ENCODE data around the gene TROAP. TPM values are rescaled to one million over a fixed set of nuclear protein-coding genes. Genes with fewer than 3 reads are reported as not detected.

Gene TROAP
- total and polyA plus RNA-seq, 9 of the 15 experiments (the other 6 are each of a cell fraction or from before 2014, with no cell fraction given): 46.4 to 171 (median 59.8) TPM

DNA sequence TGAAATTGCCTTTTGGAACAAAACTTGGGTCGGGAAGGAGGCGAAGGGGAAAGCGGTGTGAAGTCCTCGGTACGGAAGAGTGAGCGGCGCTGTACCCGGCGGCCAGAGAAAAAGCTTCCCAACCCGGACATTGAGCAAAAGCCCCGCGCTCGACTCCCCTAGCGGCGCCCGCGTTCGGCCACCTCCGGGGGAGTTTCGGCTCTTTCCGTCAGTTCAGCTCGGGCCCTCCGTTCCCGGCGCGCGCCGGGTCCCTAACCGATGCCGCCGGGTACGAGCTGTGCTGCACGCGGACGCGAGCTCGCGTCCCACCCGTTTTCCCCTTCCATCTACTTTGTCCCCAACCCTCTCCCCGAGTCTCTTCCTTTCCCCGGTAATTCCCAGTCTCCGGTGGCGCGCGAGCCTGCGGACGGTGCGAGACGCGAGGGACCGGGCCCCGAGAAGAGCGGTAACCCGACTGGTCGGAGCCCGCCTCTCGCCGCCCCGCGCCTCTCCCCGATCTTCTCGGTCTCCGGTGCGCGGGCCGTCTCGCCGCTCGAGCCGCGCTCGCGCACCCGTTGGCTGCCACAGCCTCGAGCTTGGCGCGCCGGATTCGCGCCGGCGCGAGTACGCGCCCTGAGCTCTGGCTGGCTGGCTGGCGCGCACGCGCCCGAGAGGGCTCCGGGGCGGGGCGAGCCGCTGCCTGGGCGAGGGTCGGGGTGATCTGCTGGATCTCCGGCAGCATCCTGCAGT lies 43.8 kb downstream of the TROAP start (continued):
- TF ChIP-seq ZNF316 (IDR thresholded peaks at IDR 0.05) (0 out of 2 replicates have a peak, but pooled peaks have one; percentile 33), ZBTB7A (IDR thresholded peaks at IDR 0.05; ENCODE audit: borderline replicate concordance, control insufficient read depth, low read depth, low read length) (peak; percentile 89; the same call in 1 of the 2 replicates), KDM2B (CRISPR knock-in tag; IDR thresholded peaks at IDR 0.05) (0 out of 2 replicates have a peak, but pooled peaks have one; percentile 9), PHTF2 (CRISPR knock-in tag; IDR thresholded peaks at IDR 0.05) (no peak), ARID3B (CRISPR knock-in tag; IDR thresholded peaks at IDR 0.05; ENCODE audit: borderline replicate concordance) (no peak), ZNF76 (CRISPR knock-in tag; IDR thresholded peaks at IDR 0.05; ENCODE audit: borderline replicate concordance) (peak; percentile 50; the same call in 1 of the 2 replicates), RB1 (IDR thresholded peaks at IDR 0.05; ENCODE audit: low read depth) (peak; percentile 93), SLC30A9 (CRISPR knock-in tag; IDR thresholded peaks at IDR 0.05) (no peak), HDAC8 (tag; IDR thresholded peaks at IDR 0.05) (0 out of 2 replicates have a peak, but pooled peaks have one; percentile 60), ZFP30 (CRISPR knock-in tag; IDR thresholded peaks at IDR 0.05; ENCODE audit: borderline replicate concordance) (no peak), CHCHD3 (CRISPR knock-in tag; IDR thresholded peaks at IDR 0.05) (no peak), ZBTB8A (IDR thresholded peaks at IDR 0.05; ENCODE audit: partially characterized antibody) (no peak), NR1H2 (CRISPR knock-in tag; IDR thresholded peaks at IDR 0.05) (peak; percentile 97), NR4A1 (CRISPR knock-in tag; IDR thresholded peaks at IDR 0.05) (no peak), NR4A1 (tag; IDR thresholded peaks at IDR 0.05) (0 out of 2 replicates have a peak, but pooled peaks have one; percentile 56), CXXC5 (CRISPR knock-in tag; IDR thresholded peaks at IDR 0.05) (peak; percentile 87), SMARCE1 (IDR thresholded peaks at IDR 0.05) (0 out of 2 replicates have a peak, but pooled peaks have one; percentile 8), LARP7 (IDR thresholded peaks at IDR 0.05) (peak; percentile 52; the same call in 1 of the 2 replicates), TAF1 (IDR thresholded peaks at IDR 0.05; ENCODE audit: control insufficient read depth, extremely low read depth, insufficient read depth, low read length, severe bottlenecking) (peak; percentile 77), ZFP1 (CRISPR knock-in tag; IDR thresholded peaks at IDR 0.05) (no peak)
- TF ChIP-seq, protein P1, sequence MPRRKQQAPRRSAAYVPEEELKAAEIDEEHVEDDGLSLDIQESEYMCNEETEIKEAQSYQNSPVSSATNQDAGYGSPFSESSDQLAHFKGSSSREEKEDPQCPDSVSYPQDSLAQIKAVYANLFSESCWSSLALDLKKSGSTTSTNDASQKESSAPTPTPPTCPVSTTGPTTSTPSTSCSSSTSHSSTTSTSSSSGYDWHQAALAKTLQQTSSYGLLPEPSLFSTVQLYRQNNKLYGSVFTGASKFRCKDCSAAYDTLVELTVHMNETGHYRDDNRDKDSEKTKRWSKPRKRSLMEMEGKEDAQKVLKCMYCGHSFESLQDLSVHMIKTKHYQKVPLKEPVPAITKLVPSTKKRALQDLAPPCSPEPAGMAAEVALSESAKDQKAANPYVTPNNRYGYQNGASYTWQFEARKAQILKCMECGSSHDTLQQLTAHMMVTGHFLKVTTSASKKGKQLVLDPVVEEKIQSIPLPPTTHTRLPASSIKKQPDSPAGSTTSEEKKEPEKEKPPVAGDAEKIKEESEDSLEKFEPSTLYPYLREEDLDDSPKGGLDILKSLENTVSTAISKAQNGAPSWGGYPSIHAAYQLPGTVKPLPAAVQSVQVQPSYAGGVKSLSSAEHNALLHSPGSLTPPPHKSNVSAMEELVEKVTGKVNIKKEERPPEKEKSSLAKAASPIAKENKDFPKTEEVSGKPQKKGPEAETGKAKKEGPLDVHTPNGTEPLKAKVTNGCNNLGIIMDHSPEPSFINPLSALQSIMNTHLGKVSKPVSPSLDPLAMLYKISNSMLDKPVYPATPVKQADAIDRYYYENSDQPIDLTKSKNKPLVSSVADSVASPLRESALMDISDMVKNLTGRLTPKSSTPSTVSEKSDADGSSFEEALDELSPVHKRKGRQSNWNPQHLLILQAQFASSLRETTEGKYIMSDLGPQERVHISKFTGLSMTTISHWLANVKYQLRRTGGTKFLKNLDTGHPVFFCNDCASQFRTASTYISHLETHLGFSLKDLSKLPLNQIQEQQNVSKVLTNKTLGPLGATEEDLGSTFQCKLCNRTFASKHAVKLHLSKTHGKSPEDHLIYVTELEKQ (CRISPR knock-in tag; IDR thresholded peaks at IDR 0.05): no peak
- TF ChIP-seq, protein P2, sequence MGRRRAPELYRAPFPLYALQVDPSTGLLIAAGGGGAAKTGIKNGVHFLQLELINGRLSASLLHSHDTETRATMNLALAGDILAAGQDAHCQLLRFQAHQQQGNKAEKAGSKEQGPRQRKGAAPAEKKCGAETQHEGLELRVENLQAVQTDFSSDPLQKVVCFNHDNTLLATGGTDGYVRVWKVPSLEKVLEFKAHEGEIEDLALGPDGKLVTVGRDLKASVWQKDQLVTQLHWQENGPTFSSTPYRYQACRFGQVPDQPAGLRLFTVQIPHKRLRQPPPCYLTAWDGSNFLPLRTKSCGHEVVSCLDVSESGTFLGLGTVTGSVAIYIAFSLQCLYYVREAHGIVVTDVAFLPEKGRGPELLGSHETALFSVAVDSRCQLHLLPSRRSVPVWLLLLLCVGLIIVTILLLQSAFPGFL (CRISPR knock-in tag; IDR thresholded peaks at IDR 0.05): no peak

Measured in K562 (cell line).